ENCODE measurements around the gene SLC16A8. TPM values are rescaled to one million over a fixed set of nuclear protein-coding genes. Genes with fewer than 3 reads are reported as not detected.

Gene SLC16A8
- total RNA-seq, 1 donor from 2014 or later: 0.26 TPM

- Mint-ChIP-seq H3K9me3 (no peaks in the 10 kb centered on the region), H3K36me3 (ENCODE audit: low read depth) (no peaks in the 10 kb centered on the region), H3K4me3 (peak overlapping the region; percentile 54), H3K27ac (ENCODE audit: unreplicated experiment) (peak overlapping the region; percentile 78), H3K27me3 (ENCODE audit: low read depth) (no peaks in the 10 kb centered on the region), H3K4me1 (peaks cover 86% of the 10 kb centered on the region)
- DNase-seq (ENCODE audit: low read depth, low spot score): no peak
- no peak for TF ChIP-seq CTCF (conservative IDR thresholded peaks at IDR 0.05)
Observed at GRCh38 chr22:38033522-38034277, 50.3 kb downstream of the SLC16A8 start.

- no peak for TF ChIP-seq CTCF (conservative IDR thresholded peaks at IDR 0.05)
- Mint-ChIP-seq H3K4me1 (peaks cover 87% of the 10 kb centered on the region), H3K27ac (ENCODE audit: unreplicated experiment) (peak overlapping the region; percentile 92), H3K9me3 (no peaks in the 10 kb centered on the region), H3K27me3 (ENCODE audit: low read depth) (no peaks in the 10 kb centered on the region), H3K36me3 (ENCODE audit: low read depth) (no peaks in the 10 kb centered on the region), H3K4me3 (peak overlapping the region; percentile 79)
- no peak for DNase-seq (ENCODE audit: low read depth, low spot score)
Observed at GRCh38 chr22:38032681-38033521, 51.1 kb downstream of the SLC16A8 start.

- peak overlapping the region; percentile 72 for H3K4me3 Mint-ChIP-seq
- peak overlapping the region; percentile 90 for H3K27ac Mint-ChIP-seq (ENCODE audit: unreplicated experiment)
- no peaks in the 10 kb centered on the region for H3K36me3 Mint-ChIP-seq (ENCODE audit: low read depth)
- no peak for DNase-seq (ENCODE audit: low read depth, low spot score)
- H3K27me3 Mint-ChIP-seq (ENCODE audit: low read depth): no peaks in the 10 kb centered on the region
- H3K4me1 Mint-ChIP-seq: peaks cover 89% of the 10 kb centered on the region
- no peak for TF ChIP-seq CTCF (conservative IDR thresholded peaks at IDR 0.05)
- H3K9me3 Mint-ChIP-seq: no peaks in the 10 kb centered on the region
Observed at GRCh38 chr22:38031491-38031890, 52.5 kb downstream of the SLC16A8 start.

- H3K4me1 Mint-ChIP-seq: peaks cover 95% of the 10 kb centered on the region
- H3K27me3 Mint-ChIP-seq (ENCODE audit: low read depth): no peaks in the 10 kb centered on the region
- DNase-seq (ENCODE audit: low read depth, low spot score): no peak
- TF ChIP-seq CTCF (conservative IDR thresholded peaks at IDR 0.05): no peak
- H3K4me3 Mint-ChIP-seq: peak overlapping the region; percentile 47
- H3K9me3 Mint-ChIP-seq: no peaks in the 10 kb centered on the region
- H3K36me3 Mint-ChIP-seq (ENCODE audit: low read depth): no peaks in the 10 kb centered on the region
- H3K27ac Mint-ChIP-seq (ENCODE audit: unreplicated experiment): peak overlapping the region; percentile 90
Observed at GRCh38 chr22:38030311-38031133, 53.5 kb downstream of the SLC16A8 start.

- DNase-seq (ENCODE audit: low read depth, low spot score): no peak
- H3K4me3 Mint-ChIP-seq: peak overlapping the region; percentile 5
- H3K36me3 Mint-ChIP-seq (ENCODE audit: low read depth): no peaks in the 10 kb centered on the region
- TF ChIP-seq CTCF (conservative IDR thresholded peaks at IDR 0.05): no peak
- H3K9me3 Mint-ChIP-seq: no peaks in the 10 kb centered on the region
- no peaks in the 10 kb centered on the region for H3K27me3 Mint-ChIP-seq (ENCODE audit: low read depth)
- peak overlapping the region; percentile 35 for H3K27ac Mint-ChIP-seq (ENCODE audit: unreplicated experiment)
- H3K4me1 Mint-ChIP-seq: peaks cover 95% of the 10 kb centered on the region
Observed at GRCh38 chr22:38029901-38030300, 54.1 kb downstream of the SLC16A8 start.

All from neural crest cell (in vitro differentiated cells).